H1 (cell line): Measurements from ENCODE around the gene FAM53B. TPM values are rescaled to one million over a fixed set of nuclear protein-coding genes. Genes with fewer than 3 reads are reported as not detected.

Experiments used
- CTCF ChIA-PET: fragments of 300-600 bp; sonication (Branson Sonifier 250); formaldehyde crosslinking; loops from one replicate; lab custom pipeline; 2021; ENCODE audit not compliant: partially characterized antibody; lab: Charles Lee
- POLR2A ChIA-PET: fragments of 300-600 bp; sonication (Branson Sonifier 250); formaldehyde crosslinking; loops from one replicate; lab custom pipeline; 2021; ENCODE audit warnings: inconsistent platforms; ENCODE audit not compliant: partially characterized antibody; lab: Charles Lee
- DNase-seq, 2 experiments: peaks; one replicate each; pipeline versions ENCODE4 v3.0.0 to v3.0.0-alpha.2; 2010 to 2022; ENCODE audit warnings: low spot score in 2 of 2, low read depth in 1 of 2, mixed read lengths in 1 of 2
- FAIRE-seq: peaks from 2 replicates; lab custom pipeline; 2011; peaks lifted over from hg19 to GRCh38; lab: Jason Lieb, UNC
- H2AFZ ChIP-seq: 2 replicates; pipeline ENCODE4 v1.8.1; 2012; ENCODE audit warnings: low read length, inconsistent platforms
- H2AK5ac ChIP-seq: 2 replicates; pipeline ENCODE4 v1.6.1; 2013; ENCODE audit warnings: low read depth, low read length
- H2BK120ac ChIP-seq: replicated peaks from 2 replicates; pipeline ENCODE3; 2013; ENCODE audit warnings: low read depth, low read length, inconsistent platforms
- H2BK12ac ChIP-seq: 2 replicates; pipeline ENCODE4 v1.6.1; 2013; ENCODE audit warnings: low read depth, low read length
- H2BK15ac ChIP-seq: 2 replicates; pipeline ENCODE4 v1.6.1; 2013; ENCODE audit warnings: low read length
- H2BK20ac ChIP-seq: 2 replicates; pipeline ENCODE4 v1.6.1; 2013; ENCODE audit warnings: low read length
- H2BK5ac ChIP-seq: 2 replicates; pipeline ENCODE4 v1.6.1; 2013; ENCODE audit warnings: low read depth, low read length
- H3K14ac ChIP-seq: 2 replicates; pipeline ENCODE4 v1.6.1; 2013; ENCODE audit warnings: inconsistent platforms; ENCODE audit not compliant: insufficient read length
- H3K18ac ChIP-seq: 2 replicates; pipeline ENCODE4 v1.6.1; 2013; ENCODE audit warnings: low read length; ENCODE audit errors: extremely low read depth
- H3K23ac ChIP-seq: 2 replicates; pipeline ENCODE4 v1.6.1; 2013; ENCODE audit warnings: inconsistent platforms; ENCODE audit not compliant: insufficient read length
- H3K23me2 ChIP-seq: 2 replicates; pipeline ENCODE4 v1.6.1; 2013; ENCODE audit warnings: low read depth, low read length
- H3K27ac ChIP-seq: 2 replicates; pipeline ENCODE4 v1.6.1; 2011; ENCODE audit warnings: low read depth, low read length, inconsistent platforms
- H3K27me3 ChIP-seq, 4 experiments: replicated peaks in 1 of 4; 1 replicate in 1 of 4; 2 replicates in 3 of 4; pipeline versions ENCODE4 v1.6.1 to v1.8.1; 2011 to 2013; ENCODE audit warnings: low read length in 3 of 4, mild to moderate bottlenecking in 3 of 4, inconsistent platforms in 2 of 4, mixed read lengths in 2 of 4, moderate library complexity in 1 of 4; ENCODE audit not compliant: control insufficient read depth in 3 of 4, insufficient read depth in 3 of 4; ENCODE audit errors: extremely low read depth in 1 of 4
- H3K36me3 ChIP-seq, 4 experiments: 2 replicates each; pipeline versions ENCODE4 v1.6.1 to v1.8.1; 2011 to 2013; ENCODE audit warnings: mild to moderate bottlenecking in 4 of 4, low read length in 3 of 4, moderate library complexity in 2 of 4, control low read depth in 1 of 4, inconsistent platforms in 1 of 4; ENCODE audit not compliant: insufficient read depth in 4 of 4, control insufficient read depth in 2 of 4
- H3K4ac ChIP-seq: replicated peaks from 2 replicates; pipeline ENCODE3; 2013; ENCODE audit warnings: low read length, low read depth, mixed read lengths, inconsistent platforms; ENCODE audit not compliant: insufficient read length
- H3K4me1 ChIP-seq, 4 experiments: replicated peaks in 1 of 4; 1 replicate in 1 of 4; 2 replicates in 3 of 4; pipeline versions ENCODE4 v1.6.1 to v1.8.1; 2011 to 2013; ENCODE audit warnings: low read length in 3 of 4, inconsistent platforms in 2 of 4, mixed read lengths in 1 of 4; ENCODE audit not compliant: insufficient read depth in 4 of 4, control insufficient read depth in 3 of 4
- H3K4me2 ChIP-seq, 2 experiments: 2 replicates each; pipeline versions ENCODE4 v1.6.1 to v1.8.1; 2011 to 2013; ENCODE audit warnings: low read depth in 2 of 2, low read length in 2 of 2, control low read depth in 1 of 2, inconsistent platforms in 1 of 2, mild to moderate bottlenecking in 1 of 2; ENCODE audit not compliant: insufficient read depth in 1 of 2
- H3K4me3 ChIP-seq, 4 experiments: fragments of 200-600, 300-600 bp in 1 of 4; sonication (generic), shearing (Covaris generic), sonication (Bioruptor Twin) in 1 of 4; 2 replicates each; pipeline versions ENCODE4 v1.5.1 to v1.8.1; 2011 to 2016; ENCODE audit warnings: low read length in 4 of 4, low read depth in 3 of 4, control low read depth in 2 of 4, inconsistent platforms in 2 of 4, mild to moderate bottlenecking in 2 of 4, mixed read lengths in 1 of 4, moderate library complexity in 1 of 4; ENCODE audit not compliant: insufficient read depth in 2 of 4; ENCODE audit errors: extremely low read depth in 1 of 4
- H3K56ac ChIP-seq: replicated peaks from 2 replicates; pipeline ENCODE3; 2013; ENCODE audit warnings: low read depth, mild to moderate bottlenecking, mixed read lengths, low read length, inconsistent platforms; ENCODE audit not compliant: insufficient read length
- H3K79me1 ChIP-seq: 2 replicates; pipeline ENCODE4 v1.6.1; 2013; ENCODE audit warnings: low read depth, low read length, control low read depth
- H3K79me2 ChIP-seq, 2 experiments: 2 replicates each; pipeline versions ENCODE4 v1.6.1 to v1.8.1; 2012 to 2013; ENCODE audit warnings: low read length in 2 of 2, mild to moderate bottlenecking in 2 of 2, inconsistent platforms in 1 of 2; ENCODE audit not compliant: insufficient read depth in 2 of 2, control insufficient read depth in 1 of 2
- H3K9ac ChIP-seq, 4 experiments: replicated peaks in 1 of 4; 1 replicate in 1 of 4; 2 replicates in 3 of 4; pipeline versions ENCODE4 v1.6.1 to v1.8.1; 2011 to 2013; ENCODE audit warnings: low read depth in 3 of 4, low read length in 3 of 4, control low read depth in 2 of 4, mild to moderate bottlenecking in 2 of 4, moderate library complexity in 2 of 4, inconsistent platforms in 1 of 4; ENCODE audit errors: extremely low read depth in 1 of 4
- H3K9me3 ChIP-seq, 2 experiments: 2 replicates each; pipeline versions ENCODE4 v1.6.1 to v1.8.1; 2012 to 2013; ENCODE audit warnings: mild to moderate bottlenecking in 2 of 2, moderate library complexity in 2 of 2, control low read depth in 1 of 2, inconsistent platforms in 1 of 2, low read depth in 1 of 2, low read length in 1 of 2, mixed read lengths in 1 of 2; ENCODE audit not compliant: insufficient read depth in 2 of 2
- H4K20me1 ChIP-seq, 2 experiments: replicated peaks in 1 of 2; 2 replicates each; pipeline versions ENCODE3 to v1.8.1; 2011 to 2013; ENCODE audit warnings: inconsistent platforms in 2 of 2, low read length in 2 of 2, mild to moderate bottlenecking in 1 of 2; ENCODE audit not compliant: insufficient read depth in 2 of 2, control insufficient read depth in 1 of 2
- H4K5ac ChIP-seq: 2 replicates; pipeline ENCODE4 v1.6.1; 2013; ENCODE audit warnings: low read length, low read depth, mixed read lengths, inconsistent platforms; ENCODE audit not compliant: insufficient read length
- H4K8ac ChIP-seq: 2 replicates; pipeline ENCODE4 v1.8.0; 2013; ENCODE audit warnings: mild to moderate bottlenecking, moderate library complexity, low read length, inconsistent platforms; ENCODE audit not compliant: insufficient read depth; ENCODE audit errors: extremely low read depth
- H4K91ac ChIP-seq: replicated peaks from 2 replicates; pipeline ENCODE3; 2013; ENCODE audit warnings: low read length, mixed read lengths, inconsistent platforms; ENCODE audit not compliant: insufficient read length
- WGBS, 2 experiments: shearing (Covaris generic) in 1 of 2; methylation state at CpG; one replicate each; pipeline versions ENCODE4 v1.1.6 to v1.1.7; 2013 to 2015; ENCODE audit warnings: low lambda C conversion rate in 2 of 2, mixed read lengths in 2 of 2, inconsistent platforms in 1 of 2, low coverage in 1 of 2, missing lambda C conversion rate in 1 of 2; ENCODE audit not compliant: insufficient replicate concordance in 2 of 2, insufficient coverage in 1 of 2, insufficient read length in 1 of 2; ENCODE audit errors: extremely low coverage in 1 of 2, missing lambda C conversion rate in 1 of 2; 5-methylcytosine and 5-hydroxymethylcytosine counted together
- polyA plus RNA-seq, 7 experiments: library from polyadenylated mRNA; depleted of rRNA in 3 of 7; stranded (reverse) in 5 of 7; unstranded in 2 of 7; fragments of >200 nt in 5 of 7; fragments of 200-250 nt in 2 of 7; gene quantifications; 1 replicate in 5 of 7; 2 replicates in 1 of 7; 4 replicates in 1 of 7; pipeline versions ENCODE4 v1.2.1 to v1.2.3, GENCODE V29; 2011 to 2013; ENCODE audit warnings: missing spikeins in 2 of 7, mixed read lengths in 2 of 7
- total RNA-seq: library from RNA; stranded (reverse); fragmentation: NEBNext Ultra II Directional; extraction: Animal tissue kit (Norgen Biotek cat#: 25700); gene quantifications from 2 replicates; pipeline ENCODE4 v1.2.1, GENCODE V29; 2021

The FAM53B gene
- total and polyA plus RNA-seq, 2 of the 8 experiments (the other 6 are each of a cell fraction or from before 2014, with no cell fraction given): 5.3 to 14.4 TPM

DNA sequence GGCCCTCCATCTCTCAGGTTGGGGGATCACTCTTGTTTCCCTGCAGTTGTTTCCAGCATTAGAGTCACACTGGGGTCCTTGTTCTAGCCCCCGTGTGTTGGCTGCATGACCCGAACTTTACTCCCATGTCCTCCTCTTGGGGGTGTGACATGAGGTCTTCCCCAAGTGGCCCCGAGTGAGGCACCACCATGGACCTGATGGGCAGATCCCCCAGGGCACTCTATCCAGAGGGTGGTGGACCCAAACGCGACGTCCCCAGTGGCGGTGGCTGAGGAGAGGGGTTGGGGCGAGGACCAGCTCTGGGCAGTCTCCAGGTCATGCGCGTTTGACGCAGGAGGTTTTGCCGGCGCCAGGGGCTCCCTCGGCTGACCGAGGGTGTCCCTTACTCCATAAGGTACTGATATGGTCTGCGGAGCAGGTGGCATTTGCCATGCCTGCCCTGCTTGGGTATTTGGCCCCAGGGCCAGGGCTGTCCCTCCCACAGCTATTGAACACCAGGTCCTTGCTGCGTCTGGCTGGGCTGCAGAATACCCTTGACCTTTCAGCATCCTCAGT, 150.7 kb downstream of the FAM53B start:
- ChIA-PET CTCF (interaction anchor here (1.0 to 1.5 kb wide), 4 partner anchors 19 to 174 kb away, joined by 3 read pairs; no protein-coding TSS in a partner anchor), POLR2A (interaction anchor here (1.5 kb wide), 1 partner anchor 10 kb away, joined by 6 read pairs; no protein-coding TSS in a partner anchor)
- no peak overlapping the region for H2AK5ac ChIP-seq
- no peak overlapping the region for H2BK120ac ChIP-seq
- H3K23ac ChIP-seq: no peak overlapping the region
- no peaks in the 10 kb centered on the region for H3K79me2 ChIP-seq
- no peak overlapping the region for H3K18ac ChIP-seq
- H4K20me1 ChIP-seq: peaks cover 2 to 3% of the 10 kb centered on the region in 2 experiments
- H3K4me3 ChIP-seq: no peak overlapping the region
- H3K4me1 ChIP-seq: no peaks in the 10 kb centered on the region
- H2BK12ac ChIP-seq: no peak overlapping the region
- no peak for DNase-seq
- H3K27me3 ChIP-seq: no peaks in the 10 kb centered on the region; a peak in 2 of 7 replicates
- no peak overlapping the region for H4K8ac ChIP-seq
- no peak overlapping the region for H4K5ac ChIP-seq
- H3K4ac ChIP-seq: no peak overlapping the region
- no peak overlapping the region for H2BK5ac ChIP-seq
- no peak for FAIRE-seq
- H3K36me3 ChIP-seq: no peaks in the 10 kb centered on the region
- no peak overlapping the region for H3K56ac ChIP-seq
- WGBS, 2 experiments: 92% methylated on average over 17 of the region's 17 CpGs; no CpG with 5 or more reads in 1 of the 2 experiments
- H3K4me2 ChIP-seq: no peak overlapping the region
- H3K23me2 ChIP-seq: no peaks in the 10 kb centered on the region
- H3K27ac ChIP-seq: no peak overlapping the region
- no peak overlapping the region for H2BK20ac ChIP-seq
- H3K79me1 ChIP-seq: no peaks in the 10 kb centered on the region
- no peak overlapping the region for H3K14ac ChIP-seq
- no peak overlapping the region for H4K91ac ChIP-seq
- no peaks in the 10 kb centered on the region for H3K9me3 ChIP-seq
- H3K9ac ChIP-seq: no peak overlapping the region
- no peak overlapping the region for H2AFZ ChIP-seq
- H2BK15ac ChIP-seq: no peak overlapping the region
